GM19099 (cell line): ENCODE measurements around the gene SPIN3.

Source experiments
- POLR2A ChIP-seq: IDR thresholded peaks from 3 replicates; pipeline ENCODE4 v1.6.1; 2011; ENCODE audit warnings: low read depth; ENCODE audit not compliant: insufficient read length; ENCODE audit errors: extremely low read depth

The SPIN3 gene

DNA sequence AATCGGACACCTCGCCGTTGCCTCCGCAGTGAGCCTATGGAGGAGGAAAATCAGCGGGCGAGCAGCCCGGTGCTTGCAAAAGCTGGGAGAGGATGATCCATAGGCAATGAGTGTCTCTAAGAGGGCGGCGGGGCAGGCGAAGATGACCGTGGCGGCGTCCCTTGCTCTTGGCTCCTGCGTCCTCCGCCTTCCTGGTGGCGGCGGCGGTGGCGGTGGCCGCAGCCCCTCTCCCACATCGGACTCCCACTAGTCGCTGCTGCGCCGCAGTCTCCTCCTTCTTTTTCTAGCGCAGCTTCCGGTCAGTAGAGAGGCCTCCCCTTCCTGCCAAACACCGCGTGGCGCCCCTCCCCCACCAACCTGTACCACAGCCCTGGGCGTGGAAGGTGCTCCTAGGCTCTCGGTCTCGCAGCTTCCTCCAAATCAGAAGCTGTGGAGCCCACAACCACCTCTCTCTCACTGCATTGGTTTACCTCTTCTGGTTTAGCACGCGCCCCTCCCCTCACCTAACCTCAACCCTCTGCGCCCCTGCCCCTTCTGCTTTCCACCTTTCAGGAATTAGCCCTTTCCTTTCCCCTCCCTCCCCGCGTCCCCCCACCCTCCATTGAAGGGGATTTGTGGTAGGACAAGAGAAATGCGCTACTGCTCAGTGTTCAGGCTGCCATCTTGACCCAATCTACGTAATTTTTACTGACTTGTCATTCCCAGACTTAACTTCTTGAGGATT is at the start of gene SPIN3:
TSS of gene SPIN3 (minus strand) at position 271 of the 724 bp plus-strand sequence. CDS start 594 bp downstream, outside the sequence.
- peak; percentile 64 for TF ChIP-seq POLR2A

DNA sequence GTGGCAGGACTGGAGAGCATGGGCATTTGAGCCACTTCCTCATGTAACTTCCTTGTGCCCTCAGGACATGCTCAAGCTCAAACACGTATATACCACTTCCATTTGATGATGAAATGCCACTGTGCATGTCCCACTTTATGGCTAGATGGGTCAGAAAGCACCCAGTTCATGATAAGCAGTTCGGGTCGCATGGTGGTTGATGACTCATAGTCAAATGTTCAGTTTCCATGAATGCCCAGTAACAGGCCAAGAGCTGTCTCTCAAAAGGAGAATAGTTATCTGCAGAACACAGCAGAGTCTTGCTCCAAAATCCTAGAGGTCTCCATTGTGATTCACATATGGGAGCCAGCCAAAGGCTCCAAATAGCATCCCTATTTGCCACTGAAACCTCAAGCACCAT is 48.9 kb upstream of the SPIN3 start:
- no peak for TF ChIP-seq POLR2A

- no peak for TF ChIP-seq POLR2A
Observed at GRCh38 chrX:56994375-56995270, 718 bp downstream of the SPIN3 start.

DNA sequence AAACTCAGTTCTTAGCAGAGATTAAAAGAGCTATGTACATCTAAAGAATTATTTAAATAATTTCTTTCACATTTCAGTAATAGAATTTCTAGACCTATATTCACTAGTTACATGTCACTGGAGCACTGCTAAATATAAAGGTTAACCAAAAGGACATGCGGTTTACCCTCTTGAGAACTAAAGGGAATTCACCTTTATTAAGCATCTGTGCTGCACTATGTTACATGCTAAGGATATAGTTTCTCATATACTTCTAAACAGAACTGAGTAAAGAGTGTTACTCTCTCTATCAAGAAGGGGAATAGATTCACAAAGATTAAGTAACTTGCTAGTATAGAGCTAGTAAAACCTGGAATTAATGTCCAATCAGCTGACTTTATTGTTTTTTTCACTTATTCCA is 7.6 kb downstream of the SPIN3 start:
- TF ChIP-seq POLR2A, result no peak

GRCh38 chrX:56986138-56986537 is 9.2 kb downstream of the SPIN3 start:
- TF ChIP-seq POLR2A, result no peak

GRCh38 chrX:56978172-56978571 is 17.2 kb downstream of the SPIN3 start:
- no peak for TF ChIP-seq POLR2A

GRCh38 chrX:56975611-56976010 is 19.7 kb downstream of the SPIN3 start:
- no peak for TF ChIP-seq POLR2A

- no peak for TF ChIP-seq POLR2A
Observed at GRCh38 chrX:56974408-56974807, 20.9 kb downstream of the SPIN3 start.

- TF ChIP-seq POLR2A, result no peak
Observed at GRCh38 chrX:56969559-56969958, 25.8 kb downstream of the SPIN3 start.

- TF ChIP-seq POLR2A, result no peak
Observed at GRCh38 chrX:56968980-56969379, 26.4 kb downstream of the SPIN3 start.

- no peak for TF ChIP-seq POLR2A
Observed at GRCh38 chrX:56963377-56963776, 32.0 kb downstream of the SPIN3 start.

- TF ChIP-seq POLR2A, result no peak
Observed at GRCh38 chrX:56947699-56948098, 47.6 kb downstream of the SPIN3 start.

DNA sequence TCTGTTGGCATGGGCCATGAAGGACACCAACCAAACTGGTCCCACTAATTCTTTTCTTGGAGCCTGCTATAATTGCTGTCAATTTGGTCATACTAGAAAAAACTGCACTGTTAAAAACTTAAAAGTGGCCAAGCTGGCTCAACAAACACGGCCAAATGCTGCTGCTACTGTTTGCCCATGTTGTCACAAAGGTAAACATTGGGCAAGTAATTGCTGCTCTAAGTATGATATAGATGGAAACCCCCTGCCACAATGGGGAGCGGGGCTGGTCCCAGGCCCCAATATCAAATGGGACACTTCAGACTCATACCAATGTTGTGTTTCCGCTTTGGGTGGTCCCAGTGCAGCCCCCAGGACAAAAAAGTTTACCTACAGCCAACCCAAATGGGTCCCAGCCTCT is 52.1 kb downstream of the SPIN3 start:
- no peak for TF ChIP-seq POLR2A
